GM10847 (cell line): Measurements from ENCODE around the gene C21orf58.
A peak's percentile ranks its signal among the peaks of the same experiment; 100 is the strongest.

Experiments used
- POLR2A ChIP-seq: IDR thresholded peaks from 2 replicates; pipeline ENCODE4 v1.6.1; 2011; ENCODE audit not compliant: insufficient read length; ENCODE audit errors: extremely low read depth

Gene C21orf58

GRCh38 chr21:46317710-46318463 is 5.8 kb downstream of the C21orf58 start:
- no peak for TF ChIP-seq POLR2A

GRCh38 chr21:46316708-46317324 is 6.9 kb downstream of the C21orf58 start:
- TF ChIP-seq POLR2A = no peak

GRCh38 chr21:46314441-46315020 is 9.1 kb downstream of the C21orf58 start:
- TF ChIP-seq POLR2A = no peak

GRCh38 chr21:46312949-46313348 is 10.7 kb downstream of the C21orf58 start:
- TF ChIP-seq POLR2A = no peak

- TF ChIP-seq POLR2A = no peak
Observed at GRCh38 chr21:46311568-46311967, 12.1 kb downstream of the C21orf58 start.

GRCh38 chr21:46308431-46308830 is 15.2 kb downstream of the C21orf58 start:
- TF ChIP-seq POLR2A = no peak

- no peak for TF ChIP-seq POLR2A
Observed at GRCh38 chr21:46307625-46308024, 16.0 kb downstream of the C21orf58 start.

- no peak for TF ChIP-seq POLR2A
Observed at GRCh38 chr21:46304955-46305354, 18.7 kb downstream of the C21orf58 start.

GRCh38 chr21:46304437-46304836 is 19.2 kb downstream of the C21orf58 start:
- TF ChIP-seq POLR2A = no peak

- TF ChIP-seq POLR2A = no peak
Observed at GRCh38 chr21:46301759-46302158, 21.9 kb downstream of the C21orf58 start.

GRCh38 chr21:46299167-46299566 is 24.5 kb downstream of the C21orf58 start:
- TF ChIP-seq POLR2A = no peak

GRCh38 chr21:46297338-46298271 is 26.1 kb downstream of the C21orf58 start:
- no peak for TF ChIP-seq POLR2A

- TF ChIP-seq POLR2A = peak; percentile 15
Observed at GRCh38 chr21:46295996-46296752, 27.5 kb downstream of the C21orf58 start.

GRCh38 chr21:46295177-46295770 is 28.4 kb downstream of the C21orf58 start:
- TF ChIP-seq POLR2A = no peak
